GM21576 (cell line): ENCODE measurements around the gene BIRC7.

Experiments used
- ATAC-seq: cut with Tn5 transposase; IDR thresholded peaks from one replicate; pipeline ENCODE4 v1.9.1; 2021; ENCODE audit warnings: mild to moderate bottlenecking, moderate library complexity; ENCODE audit not compliant: unreplicated experiment

Gene BIRC7

DNA sequence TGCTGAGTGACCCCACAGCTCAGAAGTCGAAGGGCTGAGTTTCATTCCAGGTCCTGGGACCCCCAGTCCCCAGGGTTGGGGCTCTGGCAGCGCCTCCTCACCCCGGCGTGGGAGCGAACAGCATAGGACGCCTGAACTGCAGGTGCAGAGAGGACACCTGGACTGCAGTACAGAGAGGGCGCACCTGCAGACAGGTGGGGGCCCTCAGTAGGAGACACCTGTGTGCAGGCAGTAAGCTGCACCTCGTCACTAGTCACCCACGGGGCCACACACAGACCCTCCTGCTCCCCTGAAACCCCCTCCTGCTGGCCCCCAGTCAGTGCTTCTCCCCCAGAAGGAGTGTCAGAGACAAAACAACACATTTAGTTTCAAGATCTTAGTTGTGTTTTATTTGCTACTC is 27.1 kb downstream of the BIRC7 start:
- no peak for ATAC-seq

DNA sequence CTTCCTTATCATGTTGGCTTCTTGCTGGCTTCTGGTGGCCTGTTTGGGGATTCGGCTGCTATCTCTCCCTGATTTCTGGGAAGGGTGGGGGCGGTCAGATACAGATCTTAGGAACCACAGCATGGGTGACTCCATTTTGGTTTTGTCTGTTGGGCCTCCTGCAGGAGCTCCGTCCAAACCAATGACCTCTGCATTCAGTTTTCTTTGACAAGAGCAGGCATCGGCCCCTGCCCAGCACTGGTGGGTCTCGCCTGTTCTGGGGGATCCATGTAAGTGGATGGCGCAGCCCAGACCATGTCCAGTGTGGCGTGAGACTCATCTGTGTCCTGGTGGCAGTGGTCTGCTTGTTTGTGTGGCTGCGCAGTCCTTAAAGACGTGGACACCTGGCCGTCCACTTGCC is 28.3 kb downstream of the BIRC7 start:
- ATAC-seq, result no peak

DNA sequence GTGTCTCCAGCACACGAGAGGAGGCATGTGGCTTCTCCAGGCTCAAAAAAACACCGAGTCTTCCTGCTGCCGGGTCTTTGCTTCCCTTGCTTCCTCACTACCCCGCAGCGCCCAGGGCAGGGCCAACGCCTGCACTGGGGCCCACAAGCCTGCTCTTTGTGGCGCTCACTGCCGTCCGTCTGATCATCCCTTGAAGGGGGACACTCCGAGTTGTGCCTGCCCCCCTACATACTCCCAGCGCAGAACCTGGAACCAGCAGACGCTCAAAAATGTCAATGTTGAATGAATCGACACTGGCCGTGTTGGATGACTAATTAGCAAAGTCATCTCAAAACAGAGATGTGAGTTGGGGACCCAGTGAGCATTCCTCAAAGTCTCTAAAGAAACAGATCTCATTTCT is 28.8 kb downstream of the BIRC7 start:
- ATAC-seq, result no peak

DNA sequence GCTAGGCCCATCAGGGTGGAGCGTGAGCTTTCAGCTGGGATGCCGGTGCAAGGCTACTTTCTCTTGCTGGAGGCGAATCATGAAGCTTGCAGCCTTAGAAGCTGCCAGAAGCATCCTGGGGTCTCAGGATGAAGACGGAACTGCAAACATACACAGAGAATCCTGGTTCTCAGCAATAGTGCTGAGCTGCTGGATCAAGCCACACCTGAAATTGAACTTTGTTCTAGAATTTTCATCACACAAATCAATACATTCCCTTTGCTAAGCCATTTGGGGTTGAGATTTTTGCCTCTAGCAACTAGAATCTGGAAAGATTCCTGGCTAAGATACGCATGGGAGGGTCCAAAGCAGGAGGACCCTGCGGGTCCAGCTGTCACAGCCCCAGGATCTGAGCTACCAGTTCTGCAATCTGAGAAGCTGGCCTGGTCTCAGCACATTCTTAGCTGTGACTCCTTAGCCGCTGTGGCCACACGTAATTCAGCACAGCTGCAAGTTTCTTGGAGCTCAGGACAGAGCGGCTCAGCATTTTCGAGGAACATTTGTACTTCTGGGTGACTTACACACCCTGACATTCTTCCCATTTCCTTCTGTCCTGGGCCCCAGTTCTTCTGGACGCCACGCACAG is 30.3 kb downstream of the BIRC7 start:
- no peak for ATAC-seq

DNA sequence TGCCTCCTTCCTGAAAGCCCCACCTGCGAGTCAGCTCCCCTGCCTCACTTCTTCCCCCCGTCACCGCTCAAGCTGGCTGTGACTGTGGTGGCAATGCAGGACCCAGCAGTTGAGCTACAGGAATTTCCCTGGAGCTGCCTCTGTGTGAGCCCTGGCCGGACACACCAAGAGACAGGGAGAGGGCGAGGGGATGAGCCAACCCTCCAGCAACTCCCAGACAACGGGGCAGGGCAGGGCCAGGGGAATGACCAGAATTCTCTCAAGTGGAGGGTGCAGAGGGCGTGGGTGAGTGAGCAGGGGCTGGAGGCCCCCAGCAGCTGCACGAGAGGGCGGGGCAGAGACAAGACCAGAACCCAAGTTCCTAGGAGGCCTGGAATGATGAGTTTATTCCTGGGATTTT is 32.0 kb downstream of the BIRC7 start:
- no peak for ATAC-seq

DNA sequence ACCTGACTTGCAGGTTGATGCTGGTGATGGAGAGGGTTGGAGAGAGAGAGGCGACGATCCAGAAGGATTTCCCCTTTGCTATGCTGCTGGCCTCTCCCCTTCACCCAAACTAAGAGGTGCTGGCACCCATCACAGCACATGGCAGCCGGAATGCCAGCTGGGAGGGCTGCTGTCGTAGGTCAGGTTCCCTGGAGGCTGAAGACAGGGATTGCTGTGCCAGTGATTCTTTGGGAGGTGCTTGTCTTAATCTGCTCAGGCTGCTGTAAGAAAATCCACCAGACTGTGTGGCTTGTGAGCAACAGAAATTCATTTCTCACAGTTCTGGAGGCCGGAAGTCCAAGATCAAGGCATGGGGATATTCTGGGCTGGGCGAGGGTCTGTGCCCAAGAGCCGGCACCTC is 32.6 kb downstream of the BIRC7 start:
- ATAC-seq, result no peak

DNA sequence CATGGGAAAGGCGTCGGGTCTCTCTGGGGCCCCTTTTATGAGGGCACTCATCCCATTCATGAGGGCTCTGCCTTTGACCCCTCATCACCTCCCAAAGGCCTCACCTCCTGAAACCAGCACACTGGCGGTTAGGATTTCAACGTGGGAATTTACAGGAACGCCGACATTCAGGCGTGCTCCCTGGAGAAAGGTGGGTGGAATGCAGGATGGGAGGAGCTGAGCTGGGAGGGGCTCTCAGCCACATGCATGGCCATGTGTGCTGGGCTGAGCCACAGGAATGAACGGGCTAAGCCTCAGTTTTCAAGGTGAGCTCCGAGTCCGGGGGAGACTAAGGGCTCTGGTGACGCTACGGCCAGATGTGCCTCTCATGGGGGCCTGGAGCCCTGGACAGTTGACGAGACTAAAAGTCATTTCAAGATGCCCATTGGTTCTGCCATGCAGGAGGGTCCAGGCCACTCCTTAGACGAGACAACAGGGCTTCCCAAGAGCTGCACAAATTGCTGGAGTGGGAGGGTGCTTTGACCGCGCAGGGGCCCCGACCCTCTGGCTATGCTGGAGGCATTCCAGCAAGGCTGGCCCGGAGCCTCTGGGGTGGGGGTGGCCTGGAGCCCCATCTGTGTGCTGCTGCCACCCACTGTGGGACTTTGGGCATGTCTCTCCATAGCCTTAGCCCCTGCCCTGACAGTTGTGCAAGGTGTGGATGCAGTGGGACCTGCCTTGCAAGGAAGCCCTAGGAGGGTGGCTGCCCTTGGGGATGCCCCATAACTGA is 33.1 kb downstream of the BIRC7 start:
- no peak for ATAC-seq

DNA sequence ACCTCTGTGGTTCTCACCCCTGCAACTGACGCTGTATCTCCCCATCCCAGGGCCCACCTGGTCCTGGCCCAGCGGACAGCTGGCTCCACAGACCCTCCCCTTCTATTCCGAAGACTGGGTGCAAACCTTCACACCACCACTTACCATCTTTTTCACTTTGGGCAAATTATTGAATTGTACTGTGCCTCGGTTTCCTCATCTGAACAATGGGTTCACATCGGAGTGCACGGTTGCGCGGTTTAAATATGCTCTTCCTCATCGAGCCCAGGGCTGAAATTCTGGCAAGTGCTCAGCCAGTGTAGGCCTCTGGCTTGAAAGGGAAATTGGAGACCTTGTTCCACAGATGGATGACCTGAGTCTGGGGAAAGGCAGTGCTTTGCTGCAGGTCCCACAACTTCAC is 34.0 kb downstream of the BIRC7 start:
- ATAC-seq, result no peak

DNA sequence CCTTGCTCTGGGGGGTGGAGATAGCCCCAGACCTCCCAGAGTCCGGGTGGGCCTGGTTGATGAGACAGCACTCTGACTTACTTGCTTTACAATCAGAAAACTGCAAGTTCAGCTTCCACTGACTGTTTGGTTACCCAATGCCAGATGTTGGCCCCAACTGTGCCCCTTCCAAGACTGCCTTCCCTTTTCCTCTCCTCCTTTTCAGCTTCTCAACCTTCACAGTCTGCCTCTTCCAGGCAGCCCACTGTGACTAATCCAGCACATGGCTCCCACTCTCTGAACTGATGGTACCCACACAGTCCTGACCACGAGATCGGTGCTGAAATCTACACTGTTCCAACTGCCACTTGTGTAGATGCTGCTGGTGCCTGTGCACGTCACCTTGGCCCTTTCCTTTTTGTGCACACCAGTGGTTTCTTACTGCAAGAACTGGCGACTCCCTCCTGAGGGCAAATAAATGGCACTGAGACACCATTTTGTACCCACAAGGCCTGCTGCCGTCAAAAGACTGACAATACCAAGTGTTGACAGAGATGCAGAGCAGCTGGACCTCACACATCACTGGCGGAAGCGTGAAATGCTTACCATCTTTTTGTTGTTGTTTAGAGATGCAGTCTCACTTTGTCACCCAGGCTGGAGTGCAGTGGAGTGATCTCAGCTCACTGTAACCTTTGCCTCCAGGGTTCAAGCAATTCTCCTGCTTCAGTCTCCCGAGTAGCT is 35.1 kb downstream of the BIRC7 start:
- ATAC-seq, result no peak

DNA sequence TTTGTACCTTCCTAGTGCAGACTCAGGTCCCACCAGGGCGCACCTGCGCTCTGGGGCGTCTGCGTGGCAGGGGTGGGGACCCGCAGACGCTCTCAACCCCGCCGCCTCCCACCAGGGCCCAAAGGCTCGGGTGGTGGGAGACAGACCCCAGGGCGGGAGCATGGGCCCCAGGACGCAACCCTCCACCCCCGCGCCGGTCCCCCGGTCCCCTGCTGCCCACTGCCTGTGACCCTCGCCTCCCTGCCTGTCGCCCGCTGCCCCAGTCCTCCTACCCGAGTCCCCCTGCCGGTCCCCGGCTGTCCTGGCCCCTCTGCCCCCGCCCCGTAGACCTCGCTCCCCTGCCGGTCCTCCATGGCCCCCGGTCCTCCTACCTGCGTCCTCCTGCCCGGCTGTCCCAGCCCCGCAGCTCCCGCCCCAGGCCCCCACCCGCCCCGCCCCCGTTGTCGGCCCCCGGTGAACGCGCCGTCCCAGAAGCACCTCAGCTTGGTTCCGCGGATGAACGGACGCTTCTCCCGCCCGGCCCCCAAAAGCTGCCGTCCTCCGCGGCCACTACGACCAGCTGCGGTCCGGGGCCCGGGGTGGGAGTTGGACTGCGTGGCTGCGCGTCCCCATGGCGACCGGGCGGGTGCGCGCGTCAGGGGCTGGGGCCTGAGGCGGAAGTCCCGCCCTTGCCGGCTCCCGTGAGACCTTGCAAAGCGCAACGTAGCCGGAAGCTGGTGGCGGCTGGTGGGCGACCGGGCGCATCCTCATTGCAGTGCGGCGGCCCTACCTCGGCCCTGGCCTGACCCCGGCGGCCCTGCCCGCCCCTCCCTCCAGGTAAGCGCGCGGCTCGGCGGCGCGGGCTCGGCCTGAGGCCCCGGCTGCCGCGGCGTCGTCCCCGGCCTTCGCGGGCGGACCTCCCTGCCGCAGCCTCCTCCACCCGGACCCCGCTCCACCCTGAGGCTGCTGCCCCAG is 36.7 kb downstream of the BIRC7 start, which contains the start of gene ARFGAP1:
ARFGAP1 (plus strand) TSS at position 709 of the 954 bp plus-strand sequence. CDS start 2,768 bp downstream, outside the sequence.
- ATAC-seq, result peak; percentile 88

DNA sequence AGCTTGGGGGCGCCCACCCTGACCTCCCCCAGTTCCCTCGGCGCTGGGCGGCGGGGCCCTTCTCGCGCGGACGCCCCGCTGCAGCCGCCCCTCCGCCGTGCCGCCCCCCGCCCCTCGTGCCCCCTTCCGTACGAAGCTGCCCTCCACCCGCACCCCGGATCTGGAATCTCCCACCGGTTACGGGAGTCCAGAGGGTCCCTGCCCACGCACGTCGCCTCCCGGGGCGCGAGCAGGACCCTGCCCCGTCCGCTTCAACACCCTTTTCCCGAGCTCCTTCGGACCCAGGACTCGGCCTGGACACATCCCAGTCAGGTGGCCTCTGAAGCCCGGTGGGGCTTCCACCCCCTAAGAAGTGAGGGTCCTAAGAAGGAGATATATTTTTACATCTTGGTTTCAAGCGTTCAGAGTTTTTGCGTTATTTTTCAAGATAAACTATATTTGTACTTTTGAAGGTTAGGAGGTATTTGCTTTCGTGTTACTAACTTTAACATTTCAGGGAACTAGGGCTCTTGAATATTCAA is 37.4 kb downstream of the BIRC7 start:
- ATAC-seq, result no peak

DNA sequence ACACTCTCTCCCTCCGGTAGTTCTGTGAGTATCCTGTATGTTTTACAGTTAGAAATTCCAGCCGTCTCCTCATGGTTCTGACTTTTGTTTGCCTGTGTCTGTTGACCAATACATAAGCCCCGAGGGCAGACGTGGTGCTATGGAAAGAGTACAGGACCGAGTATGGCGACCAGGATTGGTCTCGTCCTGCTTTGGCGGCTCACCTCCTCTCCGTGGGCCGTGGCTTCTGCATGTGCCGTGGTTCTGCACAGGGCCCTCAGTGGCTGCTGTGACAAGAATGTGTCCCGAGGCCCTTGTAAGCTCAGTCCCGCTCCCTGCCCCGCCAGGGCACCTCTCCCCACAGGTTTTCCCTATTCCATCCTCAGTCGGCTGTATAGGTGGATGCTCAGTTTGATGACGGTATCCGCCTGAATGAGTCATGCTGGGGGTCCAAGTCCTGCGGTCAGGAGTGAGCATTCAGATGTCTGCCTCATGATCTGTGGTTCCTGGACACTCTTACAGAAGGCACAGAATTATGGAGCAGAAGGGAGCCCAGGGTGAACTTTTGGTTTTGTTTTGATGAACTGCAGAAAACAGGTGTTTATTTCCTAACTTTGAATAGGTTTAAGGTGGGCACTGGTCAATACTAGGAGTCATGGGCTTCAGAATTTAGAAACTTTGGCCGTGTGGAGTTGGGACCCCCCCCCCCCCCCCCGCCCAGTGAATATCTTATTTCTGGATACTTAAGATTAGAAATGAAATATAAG is 38.1 kb downstream of the BIRC7 start:
- no peak for ATAC-seq

DNA sequence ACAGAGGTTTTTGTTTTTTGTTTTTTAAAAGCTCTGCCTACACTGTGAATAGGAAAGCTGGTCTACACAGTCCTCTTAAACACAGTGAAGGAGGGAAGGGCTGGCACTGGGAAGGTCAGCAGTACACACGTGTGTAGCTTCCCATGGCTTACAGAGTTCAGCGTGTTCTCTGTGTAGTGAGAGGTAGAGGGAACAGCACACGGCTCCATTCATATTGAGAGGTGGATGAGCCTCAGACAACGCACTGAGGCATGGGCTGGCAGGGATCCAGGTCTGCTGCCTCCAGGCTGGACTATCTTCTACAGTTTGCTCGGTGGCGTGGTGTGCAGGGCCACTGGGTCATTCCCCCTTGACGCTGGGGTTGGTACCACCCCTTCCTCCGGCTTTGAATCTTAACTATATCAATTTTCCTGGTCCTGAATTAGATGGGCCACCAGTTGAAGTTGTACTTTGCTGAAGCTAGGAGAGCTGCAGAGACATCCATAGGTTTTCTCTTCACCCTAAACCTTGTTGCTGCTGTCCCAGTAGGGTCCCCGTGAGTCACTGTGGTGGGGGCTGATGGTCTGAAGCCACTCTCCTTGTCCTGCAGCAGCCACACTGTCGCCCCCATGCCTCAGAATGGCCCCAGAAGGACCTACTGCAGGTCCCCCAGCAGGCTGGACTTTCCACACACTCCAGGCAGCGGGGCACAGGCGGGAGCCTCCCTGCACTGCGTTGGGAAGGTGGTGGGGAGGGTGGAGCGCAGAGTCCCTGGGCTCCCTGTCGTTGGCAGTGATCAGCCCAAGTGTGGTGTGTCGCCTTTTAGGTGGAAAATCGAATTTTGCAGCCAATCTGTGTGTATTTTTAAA is 38.9 kb downstream of the BIRC7 start:
- no peak for ATAC-seq

DNA sequence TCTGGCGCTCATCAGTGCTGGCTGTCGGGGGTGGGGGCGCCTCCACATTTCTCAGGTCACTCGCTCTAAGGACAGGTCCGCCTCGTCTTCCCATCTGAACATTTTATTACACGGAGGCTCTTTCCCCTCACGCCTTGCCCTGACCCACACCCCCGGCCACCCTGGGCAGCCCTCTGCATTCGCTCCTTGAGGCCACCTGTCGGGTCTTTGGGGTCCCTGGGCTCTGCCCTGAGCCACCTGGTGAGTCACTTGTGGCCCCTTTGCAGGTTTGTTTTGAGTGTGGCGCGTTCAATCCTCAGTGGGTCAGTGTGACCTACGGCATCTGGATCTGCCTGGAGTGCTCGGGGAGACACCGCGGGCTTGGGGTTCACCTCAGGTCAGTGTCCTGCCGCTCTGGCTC is 40.1 kb downstream of the BIRC7 start:
- no peak for ATAC-seq

DNA sequence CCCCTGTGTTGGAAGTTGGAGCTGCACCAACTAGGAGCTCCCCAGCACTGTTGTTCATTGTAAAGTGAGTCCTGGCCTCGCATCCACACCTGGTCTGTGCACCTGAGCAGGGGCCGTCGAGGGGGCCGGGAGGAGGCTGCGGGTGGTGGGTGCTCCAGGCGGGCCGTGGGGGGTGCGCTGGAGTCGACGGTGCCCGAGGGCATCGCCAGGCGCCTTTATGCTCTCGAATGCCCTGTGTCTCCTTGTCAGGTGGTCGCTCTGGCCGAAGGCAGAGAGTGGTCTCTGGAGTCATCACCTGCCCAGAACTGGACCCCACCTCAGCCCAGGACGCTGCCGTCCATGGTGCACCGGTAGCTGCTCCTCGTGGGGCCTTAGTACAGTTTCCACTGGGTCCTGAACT is 41.3 kb downstream of the BIRC7 start:
- no peak for ATAC-seq

DNA sequence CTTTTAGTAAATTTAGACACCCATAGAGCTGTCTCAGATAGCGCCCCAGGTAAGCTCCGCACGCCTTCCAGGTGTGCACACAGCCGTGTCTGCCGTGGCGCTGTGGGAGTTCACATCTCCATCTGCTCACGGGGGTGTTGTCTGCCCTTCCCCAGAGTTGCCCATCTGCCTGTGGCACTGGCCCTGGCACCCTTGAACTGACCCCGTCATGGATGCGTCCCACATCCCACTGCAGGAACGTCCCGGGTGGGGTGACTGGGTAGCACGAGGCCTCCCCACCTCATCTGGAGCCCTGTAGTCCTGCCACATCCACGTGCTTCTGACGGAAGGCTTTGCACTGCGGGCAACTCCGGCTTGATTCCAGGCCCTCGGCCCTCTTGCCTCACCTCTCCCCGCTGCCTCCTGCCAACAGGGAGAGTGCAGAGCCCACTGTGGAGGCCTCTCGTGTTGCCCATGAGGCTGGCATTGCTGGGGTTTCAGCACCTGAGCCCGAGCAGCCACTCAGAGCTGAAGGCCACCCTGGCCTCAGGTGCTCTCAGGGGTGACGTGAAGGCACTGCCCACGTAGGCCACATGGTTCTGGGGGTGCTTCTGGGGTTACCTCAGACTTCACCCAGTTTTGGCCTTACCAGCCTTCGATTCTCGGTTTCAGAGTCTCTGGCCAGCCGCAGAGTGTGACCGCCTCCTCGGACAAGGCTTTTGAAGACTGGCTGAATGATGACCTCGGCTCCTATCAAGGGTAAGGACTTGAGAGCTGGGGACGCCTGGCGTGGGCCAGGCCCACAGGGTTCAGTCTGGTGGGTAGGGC is 42.0 kb downstream of the BIRC7 start:
- ATAC-seq, result no peak

DNA sequence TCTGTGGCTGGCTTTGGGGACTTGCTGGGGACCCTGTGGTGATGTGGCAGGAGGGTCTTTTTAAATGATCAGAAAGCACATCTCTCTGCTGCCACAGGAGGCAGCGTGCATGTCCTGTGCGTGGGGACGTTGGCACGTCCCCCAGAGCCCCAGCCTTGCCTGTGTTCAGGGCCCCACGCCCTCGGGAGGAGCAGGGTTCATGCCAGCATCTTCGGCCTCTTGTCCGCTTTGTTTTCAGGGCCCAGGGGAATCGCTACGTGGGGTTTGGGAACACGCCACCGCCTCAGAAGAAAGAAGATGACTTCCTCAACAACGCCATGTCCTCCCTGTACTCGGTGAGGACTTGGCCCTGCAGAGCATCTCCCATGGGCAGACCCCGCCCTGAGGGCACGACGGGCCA is 43.0 kb downstream of the BIRC7 start:
- no peak for ATAC-seq

DNA sequence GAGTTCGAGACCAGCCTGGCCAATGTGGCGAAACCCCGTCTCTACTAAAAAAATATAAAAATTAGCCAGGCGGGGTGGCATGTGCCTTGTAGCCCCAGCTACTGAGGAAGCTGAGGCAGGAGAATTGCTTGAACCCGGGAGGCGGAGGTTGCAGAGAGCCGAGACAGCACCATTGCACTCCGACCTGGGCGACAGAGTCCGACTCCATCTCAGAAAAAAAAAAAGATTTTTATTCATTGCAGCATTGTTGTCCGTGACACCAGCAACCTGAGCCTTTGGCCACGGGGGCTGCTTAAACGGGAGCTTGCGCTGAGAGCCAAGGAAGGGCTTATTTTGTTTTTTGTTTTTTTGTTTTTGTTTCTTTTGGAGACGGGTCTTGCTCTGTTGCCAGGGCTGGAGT is 44.2 kb downstream of the BIRC7 start:
- no peak for ATAC-seq
